GM21737 (cell line): ENCODE measurements around the gene PTPRF.

Experiments
- ATAC-seq: cut with Tn5 transposase; IDR thresholded peaks from one replicate; pipeline ENCODE4 v1.9.1; 2021; ENCODE audit warnings: mild to moderate bottlenecking, moderate library complexity; ENCODE audit not compliant: unreplicated experiment

PTPRF gene

GRCh38 chr1:43550598-43551246, 20.0 kb downstream of the PTPRF start:
- ATAC-seq, result no peak

GRCh38 chr1:43551396-43551888, 20.8 kb downstream of the PTPRF start:
- ATAC-seq, result no peak

GRCh38 chr1:43552059-43552742, 21.5 kb downstream of the PTPRF start:
- ATAC-seq, result no peak

- ATAC-seq, result no peak
Measured at GRCh38 chr1:43552813-43553212, 22.1 kb downstream of the PTPRF start.

- ATAC-seq, result no peak
Measured at GRCh38 chr1:43554444-43554992, 23.8 kb downstream of the PTPRF start.

GRCh38 chr1:43556782-43557181, 26.1 kb downstream of the PTPRF start:
- ATAC-seq, result no peak

- no peak for ATAC-seq
Measured at GRCh38 chr1:43557744-43558245, 27.1 kb downstream of the PTPRF start.

- no peak for ATAC-seq
Measured at GRCh38 chr1:43558346-43558841, 27.7 kb downstream of the PTPRF start.

- ATAC-seq, result no peak
Measured at GRCh38 chr1:43559714-43560113, 29.0 kb downstream of the PTPRF start.

- ATAC-seq, result no peak
Measured at GRCh38 chr1:43560286-43560685, 29.6 kb downstream of the PTPRF start.

- no peak for ATAC-seq
Measured at GRCh38 chr1:43563876-43564539, 33.3 kb downstream of the PTPRF start.

- ATAC-seq, result no peak
Measured at GRCh38 chr1:43564551-43565348, 34.1 kb downstream of the PTPRF start.

- ATAC-seq, result no peak
Measured at GRCh38 chr1:43565600-43566360, 35.1 kb downstream of the PTPRF start.

GRCh38 chr1:43566382-43567044, 35.8 kb downstream of the PTPRF start:
- no peak for ATAC-seq

- ATAC-seq, result no peak
Measured at GRCh38 chr1:43569175-43569574, 38.5 kb downstream of the PTPRF start.

GRCh38 chr1:43570277-43570676, 39.6 kb downstream of the PTPRF start:
- ATAC-seq, result no peak

GRCh38 chr1:43570715-43571114, 40.0 kb downstream of the PTPRF start:
- ATAC-seq, result no peak

GRCh38 chr1:43572084-43572483, 41.4 kb downstream of the PTPRF start:
- no peak for ATAC-seq

- no peak for ATAC-seq
Measured at GRCh38 chr1:43572538-43572937, 41.9 kb downstream of the PTPRF start.
